Mesenchymal stem cell (in vitro differentiated cells and primary cell): ENCODE measurements around the gene SLC44A3.

Source experiments
- DNase-seq: peaks from one replicate; pipeline ENCODE4 v3.0.0-alpha.2; 2013
- H2AFZ ChIP-seq: one replicate; pipeline ENCODE4 v1.6.1; 2013; ENCODE audit warnings: low read depth, mild to moderate bottlenecking, control low read depth, inconsistent platforms, low read length, moderate library complexity
- H2AK5ac ChIP-seq: 2 replicates; pipeline ENCODE4 v1.6.1; 2013; ENCODE audit warnings: low read length, moderate library complexity, mild to moderate bottlenecking, inconsistent platforms; ENCODE audit not compliant: severe bottlenecking
- H2BK120ac ChIP-seq: one replicate; pipeline ENCODE4 v1.6.1; 2013; ENCODE audit warnings: low read depth, mild to moderate bottlenecking, inconsistent platforms, low read length, moderate library complexity
- H2BK12ac ChIP-seq, 2 experiments: one replicate each; pipeline ENCODE4 v1.6.1; 2013; ENCODE audit warnings: inconsistent platforms in 2 of 2, low read length in 2 of 2, mild to moderate bottlenecking in 2 of 2, moderate library complexity in 2 of 2, control low read depth in 1 of 2
- H2BK15ac ChIP-seq: one replicate; pipeline ENCODE4 v1.6.1; 2013; ENCODE audit warnings: mild to moderate bottlenecking, low read depth, inconsistent platforms; ENCODE audit not compliant: poor library complexity, severe bottlenecking
- H2BK5ac ChIP-seq: 2 replicates; pipeline ENCODE4 v1.6.1; 2013; ENCODE audit warnings: low read depth, mild to moderate bottlenecking, low read length, control low read depth, inconsistent platforms; ENCODE audit not compliant: poor library complexity, severe bottlenecking
- H3K14ac ChIP-seq, 2 experiments: one replicate each; pipeline ENCODE4 v1.6.1; 2013; ENCODE audit warnings: inconsistent platforms in 2 of 2, low read length in 2 of 2, control low read depth in 1 of 2, mild to moderate bottlenecking in 1 of 2, moderate library complexity in 1 of 2
- H3K18ac ChIP-seq, 2 experiments: one replicate each; pipeline ENCODE4 v1.6.1; 2013; ENCODE audit warnings: inconsistent platforms in 2 of 2, low read length in 2 of 2, control low read depth in 1 of 2, low read depth in 1 of 2, mild to moderate bottlenecking in 1 of 2
- H3K23ac ChIP-seq, 2 experiments: one replicate each; pipeline ENCODE4 v1.6.1; 2013; ENCODE audit warnings: inconsistent platforms in 2 of 2, low read length in 2 of 2, mild to moderate bottlenecking in 2 of 2, moderate library complexity in 2 of 2, control low read depth in 1 of 2
- H3K27ac ChIP-seq: 2 replicates; pipeline ENCODE4 v1.5.1; 2013; ENCODE audit warnings: mild to moderate bottlenecking, moderate library complexity, low read length, control low read depth, inconsistent platforms; ENCODE audit not compliant: poor library complexity, severe bottlenecking
- H3K27me3 ChIP-seq, 2 experiments: 2 replicates each; pipeline versions ENCODE4 v1.6.1 to v1.7.0; 2013; ENCODE audit warnings: low read length in 2 of 2, mild to moderate bottlenecking in 2 of 2, moderate library complexity in 2 of 2, control low read depth in 1 of 2, inconsistent platforms in 1 of 2; ENCODE audit not compliant: control insufficient read depth in 1 of 2, insufficient read depth in 1 of 2
- H3K36me3 ChIP-seq, 2 experiments: 2 replicates each; pipeline versions ENCODE4 v1.6.1 to v1.7.0; 2013; ENCODE audit warnings: low read length in 2 of 2, control low read depth in 1 of 2, inconsistent platforms in 1 of 2, low read depth in 1 of 2, mild to moderate bottlenecking in 1 of 2; ENCODE audit not compliant: insufficient read depth in 2 of 2, control insufficient read depth in 1 of 2
- H3K4ac ChIP-seq, 2 experiments: one replicate each; pipeline ENCODE4 v1.6.1; 2013; ENCODE audit warnings: inconsistent platforms in 2 of 2, low read length in 2 of 2, mild to moderate bottlenecking in 2 of 2, moderate library complexity in 2 of 2, control low read depth in 1 of 2, low read depth in 1 of 2
- H3K4me1 ChIP-seq: 2 replicates; pipeline ENCODE4 v1.6.1; 2013; ENCODE audit warnings: low read depth, low read length, control low read depth; ENCODE audit not compliant: control insufficient read depth, insufficient read depth
- H3K4me2 ChIP-seq: 2 replicates; pipeline ENCODE4 v1.6.1; 2013; ENCODE audit warnings: low read length, mild to moderate bottlenecking, inconsistent platforms; ENCODE audit not compliant: poor library complexity, severe bottlenecking
- H3K4me3 ChIP-seq, 2 experiments: 2 replicates each; pipeline versions ENCODE4 v1.5.1 to v1.7.0; 2013; ENCODE audit warnings: low read length in 2 of 2, mild to moderate bottlenecking in 2 of 2, control low read depth in 1 of 2, low read depth in 1 of 2; ENCODE audit not compliant: insufficient read depth in 1 of 2
- H3K79me1 ChIP-seq: replicated peaks from 2 replicates; pipeline ENCODE4 v1.6.1; 2013; ENCODE audit warnings: mild to moderate bottlenecking, control low read depth, low read length, inconsistent platforms; ENCODE audit not compliant: poor library complexity, severe bottlenecking
- H3K9ac ChIP-seq: 2 replicates; pipeline ENCODE4 v1.7.0; 2013; ENCODE audit warnings: mild to moderate bottlenecking, low read length, moderate library complexity
- H3K9me3 ChIP-seq: 2 replicates; pipeline ENCODE4 v1.7.0; 2013; ENCODE audit warnings: mild to moderate bottlenecking, low read length; ENCODE audit not compliant: control insufficient read depth
- H4K8ac ChIP-seq: one replicate; pipeline ENCODE4 v1.6.1; 2013; ENCODE audit warnings: inconsistent platforms, mild to moderate bottlenecking, low read length, moderate library complexity
- H4K91ac ChIP-seq: one replicate; pipeline ENCODE4 v1.6.1; 2013; ENCODE audit warnings: mild to moderate bottlenecking, low read length, inconsistent platforms
- WGBS: methylation state at CpG from one replicate; pipeline ENCODE4 v1.1.7; 2013; ENCODE audit warnings: mixed read lengths; 5-methylcytosine and 5-hydroxymethylcytosine counted together

Gene SLC44A3

DNA sequence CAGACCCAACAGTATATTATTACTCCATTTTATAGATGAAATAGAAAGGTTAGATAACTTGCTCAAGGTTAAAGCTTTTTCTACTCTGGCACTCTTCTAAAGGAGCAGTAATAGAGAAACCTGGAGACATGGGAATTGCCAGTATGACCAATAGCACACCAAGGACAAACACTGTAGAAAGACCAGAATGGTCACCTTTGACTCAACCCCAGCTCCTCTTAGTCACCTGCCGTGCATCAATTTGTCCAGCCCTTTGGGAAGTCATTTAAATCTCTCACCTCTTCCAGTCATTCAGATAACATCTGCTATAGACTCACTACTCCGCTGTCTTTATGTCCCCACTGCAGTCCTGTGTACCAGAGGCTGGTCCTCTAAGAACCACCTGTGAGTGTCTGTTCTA, 23.9 kb upstream of the SLC44A3 start:
- Histone ChIP-seq H2BK120ac (peak overlapping the region; percentile 30), H3K18ac (peak overlapping the region in 1 of 2 experiments; percentile 34), H4K91ac (no peak overlapping the region), H2BK12ac (peak overlapping the region; percentile 21 to 23), H3K9me3 (no peaks in the 10 kb centered on the region), H3K4me2 (no peak overlapping the region), H3K14ac (no peak overlapping the region), H3K36me3 (no peaks in the 10 kb centered on the region), H3K23ac (no peak overlapping the region), H3K27ac (no peak overlapping the region), H4K8ac (no peak overlapping the region), H3K9ac (no peak overlapping the region), H2BK15ac (no peak overlapping the region), H3K79me1 (peaks cover 9% of the 10 kb centered on the region), H3K4ac (peak overlapping the region in 1 of 2 experiments; percentile 47), H3K27me3 (no peaks in the 10 kb centered on the region), H3K4me3 (no peak overlapping the region), H2AK5ac (peak overlapping the region; percentile 55), H2AFZ (no peak overlapping the region), H3K4me1 (peaks cover 4% of the 10 kb centered on the region), H2BK5ac (no peak overlapping the region)
- 93% methylated on average over 2 of the region's 2 CpGs for WGBS
- no peak for DNase-seq

DNA sequence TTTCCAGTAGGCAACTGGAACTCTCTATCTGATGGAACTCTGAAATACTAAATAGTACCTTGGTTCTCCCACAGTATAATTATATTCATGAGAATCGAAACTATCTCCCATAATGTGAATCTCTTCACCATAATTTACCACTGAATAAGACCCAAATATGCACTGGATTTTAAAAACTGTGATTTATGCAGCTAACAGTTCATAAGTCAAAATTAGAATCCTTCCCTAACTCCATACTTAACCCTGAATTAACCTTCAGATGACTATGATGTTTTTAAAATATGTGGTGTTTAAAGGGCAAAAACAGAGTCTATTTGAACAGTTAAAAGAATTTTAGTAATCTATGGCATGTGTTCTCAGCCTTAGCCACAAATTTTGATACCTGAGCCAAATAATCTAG, 22.9 kb upstream of the SLC44A3 start:
- Histone ChIP-seq H4K91ac (no peak overlapping the region), H3K27ac (no peak overlapping the region), H3K36me3 (no peaks in the 10 kb centered on the region), H2BK15ac (no peak overlapping the region), H2AK5ac (no peak overlapping the region), H2BK12ac (no peak overlapping the region), H3K4ac (peak overlapping the region in 1 of 2 experiments; percentile 66), H2AFZ (no peak overlapping the region), H3K4me1 (peaks cover 6% of the 10 kb centered on the region), H2BK5ac (no peak overlapping the region), H3K23ac (no peak overlapping the region), H2BK120ac (no peak overlapping the region), H3K14ac (no peak overlapping the region), H3K4me3 (no peak overlapping the region), H3K18ac (no peak overlapping the region), H3K9ac (no peak overlapping the region), H4K8ac (no peak overlapping the region), H3K27me3 (no peaks in the 10 kb centered on the region), H3K4me2 (no peak overlapping the region), H3K9me3 (no peaks in the 10 kb centered on the region), H3K79me1 (peaks cover 9% of the 10 kb centered on the region)
- no peak for DNase-seq
- 81% methylated on average over 1 of the region's 1 CpG for WGBS

DNA sequence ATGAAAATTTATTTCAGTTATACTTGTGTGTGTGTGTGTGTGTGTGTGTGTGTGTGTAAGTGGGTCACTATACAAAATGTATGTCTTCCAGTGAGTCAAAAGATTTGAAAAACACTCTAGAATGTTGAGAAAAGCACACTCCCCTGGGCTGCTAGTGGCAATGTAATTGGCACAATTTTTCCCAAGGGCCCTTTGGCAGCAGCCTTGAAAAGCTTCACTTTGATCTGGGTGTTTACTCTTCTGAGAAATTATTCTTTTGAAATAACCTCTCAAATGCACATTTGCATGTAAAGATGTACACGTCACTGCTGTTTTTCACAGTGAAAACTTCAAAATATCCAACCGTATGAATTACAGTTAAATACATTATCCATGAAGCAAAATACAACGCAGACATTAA, 22.1 kb upstream of the SLC44A3 start:
- no peak overlapping the region for H2BK5ac ChIP-seq
- H3K9ac ChIP-seq: no peak overlapping the region
- peaks cover 7% of the 10 kb centered on the region for H3K4me1 ChIP-seq
- H2BK120ac ChIP-seq: no peak overlapping the region
- no peak overlapping the region for H4K8ac ChIP-seq
- no peak overlapping the region for H2BK12ac ChIP-seq
- H2AK5ac ChIP-seq: no peak overlapping the region
- DNase-seq: no peak
- no peak overlapping the region for H2BK15ac ChIP-seq
- H3K27me3 ChIP-seq: no peaks in the 10 kb centered on the region
- no peaks in the 10 kb centered on the region for H3K36me3 ChIP-seq
- no peak overlapping the region for H3K14ac ChIP-seq
- no peak overlapping the region for H3K27ac ChIP-seq
- no peak overlapping the region for H3K4me3 ChIP-seq
- peaks cover 9% of the 10 kb centered on the region for H3K79me1 ChIP-seq
- H3K9me3 ChIP-seq: no peaks in the 10 kb centered on the region
- 86% methylated on average over 1 of the region's 3 CpGs for WGBS
- H3K4me2 ChIP-seq: no peak overlapping the region
- no peak overlapping the region for H2AFZ ChIP-seq
- no peak overlapping the region for H3K23ac ChIP-seq
- no peak overlapping the region for H3K18ac ChIP-seq
- H3K4ac ChIP-seq: no peak overlapping the region
- H4K91ac ChIP-seq: no peak overlapping the region

DNA sequence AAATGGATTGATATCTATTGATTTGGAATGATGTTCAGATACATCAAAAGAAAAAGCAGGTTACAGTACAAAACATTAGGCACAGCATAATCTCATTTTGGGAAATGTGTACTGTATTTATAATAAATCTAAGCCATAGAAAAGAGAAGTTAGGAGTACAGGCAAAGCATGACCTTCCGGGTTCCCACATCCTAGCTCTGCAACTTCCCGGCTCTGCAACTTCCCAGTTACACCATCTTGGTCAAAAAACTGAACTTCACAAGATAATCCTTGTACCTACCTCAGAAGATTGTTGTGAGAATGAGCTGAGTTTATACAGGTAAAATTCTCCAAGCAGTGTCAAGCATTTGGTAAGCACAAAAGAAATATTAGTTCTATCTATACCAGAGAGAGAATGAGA, 21.7 kb upstream of the SLC44A3 start:
- no peak for DNase-seq
- Histone ChIP-seq H3K4me3 (no peak overlapping the region), H3K23ac (no peak overlapping the region), H2BK15ac (no peak overlapping the region), H2AK5ac (no peak overlapping the region), H2BK5ac (no peak overlapping the region), H3K14ac (no peak overlapping the region), H4K91ac (no peak overlapping the region), H3K36me3 (no peaks in the 10 kb centered on the region), H3K18ac (no peak overlapping the region), H3K4ac (no peak overlapping the region), H4K8ac (no peak overlapping the region), H3K4me1 (peaks cover 7% of the 10 kb centered on the region), H2AFZ (no peak overlapping the region), H3K9ac (no peak overlapping the region), H2BK12ac (no peak overlapping the region), H2BK120ac (no peak overlapping the region), H3K27me3 (no peaks in the 10 kb centered on the region), H3K27ac (no peak overlapping the region), H3K79me1 (peaks cover 9% of the 10 kb centered on the region), H3K4me2 (no peak overlapping the region), H3K9me3 (no peaks in the 10 kb centered on the region)
- WGBS: no CpG with 5 or more reads among the region's 2 CpGs
